Testis (tissue), 3 donors: ENCODE measurements around the gene NLRP6. TPM values are rescaled to one million over a fixed set of nuclear protein-coding genes. Genes with fewer than 3 reads are reported as not detected.
"Not testable (repeated sequence)": the region's sequence is repeated elsewhere in the genome, so short reads cannot be mapped to it uniquely, and the experiment has no call there.

Experiments used
- DNase-seq: peaks from one replicate; pipeline ENCODE4 v3.0.0-alpha.2; 2019
- H3K27ac ChIP-seq, 2 donors: fragments of 200-600 bp; sonication (generic); one replicate each; pipeline ENCODE4 v1.5.1; 2019
- H3K27me3 ChIP-seq: fragments of 200-600 bp; sonication (generic); one replicate; pipeline ENCODE4 v1.5.1; 2019
- H3K36me3 ChIP-seq: fragments of 200-600 bp; sonication (generic); one replicate; pipeline ENCODE4 v1.5.1; 2017; ENCODE audit warnings: low read depth; ENCODE audit errors: missing control alignments
- H3K4me1 ChIP-seq: fragments of 200-600 bp; sonication (generic); one replicate; pipeline ENCODE4 v1.5.1; 2019
- H3K4me3 ChIP-seq, 2 donors: fragments of 200-600 bp; sonication (generic); one replicate each; pipeline ENCODE4 v1.5.1; 2017 to 2019
- H3K9me3 ChIP-seq: fragments of 200-600 bp; sonication (generic); one replicate; pipeline ENCODE4 v1.5.1; 2017
- CTCF ChIP-seq, 3 experiments: fragments of 450-650 bp in 2 of 3; fragments of 200-600 bp in 1 of 3; sonication (generic) in 1 of 3; IDR thresholded peaks; one replicate each; pipeline ENCODE4 v1.5.1; 2016 to 2019; ENCODE audit warnings: antibody characterized with exemption in 3 of 3, mild to moderate bottlenecking in 2 of 3, moderate library complexity in 1 of 3
- POLR2A ChIP-seq: fragments of 450-650 bp; IDR thresholded peaks from one replicate; pipeline ENCODE4 v1.6.1; 2017; ENCODE audit warnings: antibody characterized with exemption, mild to moderate bottlenecking, moderate library complexity
- WGBS, 2 donors: methylation state at CpG; one replicate each; pipeline ENCODE4 v1.1.5; 2018; 5-methylcytosine and 5-hydroxymethylcytosine counted together
- intact Hi-C: fragments of 100-400 bp; cut with DNase I; formaldehyde crosslinking; loops from one replicate; pipeline ENCODE4 v1.15.1; 2023; ENCODE audit warnings: low total_unique reads
- polyA plus RNA-seq: library from polyadenylated mRNA; stranded (reverse); fragments of 350-450 nt; fragmentation: Illumina TruSeq; extraction: RNeasy Lipid Tissue Mini Kit (QIAGEN cat#74804); gene quantifications from one replicate; pipeline ENCODE4 v1.2.3, GENCODE V29; 2014; ENCODE audit warnings: low read depth, low replicate concordance; ENCODE audit not compliant: insufficient read depth
- total RNA-seq, 2 donors: library from RNA; depleted of rRNA; stranded (reverse); fragments of >200 nt; gene quantifications; one replicate each; pipeline ENCODE4 v1.2.3, GENCODE V29; 2016

Gene NLRP6
- total and polyA plus RNA-seq, 3 donors from 2014 or later, result 0.26 to 2.4 (median 0.31) TPM

GRCh38 chr11:261624-262023 lies 16.6 kb upstream of the NLRP6 start:
- intact Hi-C loops, result no loop called here
- H3K4me3 ChIP-seq, result no peak overlapping the region
- 88 to 97% methylated on average over 4 of the region's 4 CpGs for WGBS, 2 donors
- TF ChIP-seq CTCF (IDR thresholded peaks at IDR 0.05) (no peak), POLR2A (no peak)
- H3K36me3 ChIP-seq, result no peaks in the 10 kb centered on the region
- H3K27me3 ChIP-seq, result no peaks in the 10 kb centered on the region
- no peak for DNase-seq
- H3K9me3 ChIP-seq, result no peaks in the 10 kb centered on the region
- H3K4me1 ChIP-seq, result no peaks in the 10 kb centered on the region
- no peak overlapping the region for H3K27ac ChIP-seq

- H3K36me3 ChIP-seq, result no peaks in the 10 kb centered on the region
- no peaks in the 10 kb centered on the region for H3K27me3 ChIP-seq
- intact Hi-C loops, result no loop called here
- H3K27ac ChIP-seq, result no peak overlapping the region
- TF ChIP-seq POLR2A (no peak), CTCF (IDR thresholded peaks at IDR 0.05) (no peak)
- no peaks in the 10 kb centered on the region for H3K4me1 ChIP-seq
- DNase-seq, result no peak
- H3K4me3 ChIP-seq, result no peak overlapping the region
- WGBS, 2 donors, result 71 to 80% methylated on average over 5 of the region's 13 CpGs
- no peaks in the 10 kb centered on the region for H3K9me3 ChIP-seq
Measured at GRCh38 chr11:266676-267439, 11.3 kb upstream of the NLRP6 start.

- 45 to 50% methylated on average over 15 to 17 of the region's 18 CpGs for WGBS, 2 donors
- Histone ChIP-seq H3K36me3 (no peaks in the 10 kb centered on the region), H3K4me1 (no peaks in the 10 kb centered on the region), H3K9me3 (no peaks in the 10 kb centered on the region), H3K27ac (peak overlapping the region in 1 of 2 donors; percentile 58), H3K27me3 (no peaks in the 10 kb centered on the region), H3K4me3 (peak overlapping the region; percentile 2 to 34)
- intact Hi-C loops, result no loop called here
- no peak for DNase-seq
- no peak for TF ChIP-seq CTCF (IDR thresholded peaks at IDR 0.05)
- no peak for TF ChIP-seq POLR2A
Measured at GRCh38 chr11:267491-267994, 10.7 kb upstream of the NLRP6 start.

- H3K36me3 ChIP-seq, H3K27me3 ChIP-seq, H3K4me3 ChIP-seq, H3K4me1 ChIP-seq, intact Hi-C loops, H3K9me3 ChIP-seq: not testable (repeated sequence)
- DNase-seq, result peak; percentile 47
- 64 to 69% methylated on average over 16 of the region's 16 CpGs for WGBS, 2 donors
- H3K27ac ChIP-seq, result peak overlapping the region in 1 of 2 donors; percentile 58
Measured at GRCh38 chr11:268716-269145, 9.5 kb upstream of the NLRP6 start.

GRCh38 chr11:269146-269890 lies 8.9 kb upstream of the NLRP6 start:
- WGBS, 2 donors, result 60 to 63% methylated on average over 21 of the region's 21 CpGs
- H3K27ac ChIP-seq, result peak overlapping the region in 1 of 2 donors; percentile 58
- no peaks in the 10 kb centered on the region for H3K36me3 ChIP-seq
- peak; percentile 16 for DNase-seq
- H3K4me3 ChIP-seq, result no peak overlapping the region
- no peaks in the 10 kb centered on the region for H3K27me3 ChIP-seq
- intact Hi-C loops, result no loop called here
- TF ChIP-seq POLR2A (no peak), CTCF (IDR thresholded peaks at IDR 0.05) (no peak)
- H3K4me1 ChIP-seq, result no peaks in the 10 kb centered on the region
- no peaks in the 10 kb centered on the region for H3K9me3 ChIP-seq
